Measurements from ENCODE around the gene FUT1. TPM values are rescaled to one million over a fixed set of nuclear protein-coding genes. Genes with fewer than 3 reads are reported as not detected.
A peak's percentile ranks its signal among the peaks of the same experiment; 100 is the strongest.

FUT1 gene
- total RNA-seq, 1 donor from 2014 or later = 0.43 TPM

DNA sequence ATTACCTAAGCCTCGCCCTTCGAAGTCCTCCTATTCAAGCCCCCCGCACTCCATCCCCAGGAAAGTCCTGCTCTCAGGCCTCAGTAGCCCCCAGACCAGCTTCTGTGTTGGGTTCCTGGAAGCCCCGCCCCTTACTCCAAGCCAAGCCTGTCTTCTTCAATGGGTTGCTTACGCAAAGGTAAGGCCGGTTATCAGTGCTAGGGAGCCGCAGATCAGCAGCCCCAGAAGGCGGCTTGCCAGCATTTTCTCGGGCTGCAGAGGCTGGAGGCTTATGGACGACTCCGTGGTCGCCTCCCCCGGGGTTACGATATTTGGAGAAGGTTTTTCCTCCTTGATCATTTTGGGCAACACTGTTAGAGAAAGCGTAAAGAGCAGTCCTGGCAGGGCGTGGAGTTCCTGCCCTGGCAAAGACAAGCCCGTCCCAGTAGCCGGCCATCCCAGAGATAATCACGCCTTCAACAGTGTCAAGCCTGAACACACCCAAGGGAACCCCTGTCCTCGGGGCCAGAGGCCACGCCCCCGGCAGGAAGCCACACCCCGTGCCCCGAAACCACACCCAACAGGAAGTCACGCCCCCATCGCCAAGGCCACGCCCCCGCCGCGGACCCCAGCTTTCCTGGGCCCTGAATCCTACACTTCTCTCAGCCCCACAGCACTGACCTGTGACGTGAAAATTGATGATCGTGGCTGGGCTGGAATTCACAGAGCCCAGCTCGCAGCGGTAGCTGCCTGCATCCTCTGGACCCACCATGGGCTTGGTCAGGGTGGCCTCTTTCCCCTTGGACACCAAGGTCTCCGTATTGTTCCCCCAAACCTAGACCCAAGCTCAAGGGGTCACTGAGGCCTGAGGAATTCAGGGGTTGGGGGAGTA lies 11.1 kb downstream of the FUT1 start:
- DNase-seq (ENCODE audit: low spot score) (peak; percentile 59), ATAC-seq (no peak)

GRCh38 chr19:48740164-48740972 lies 12.1 kb downstream of the FUT1 start, which contains the start of gene RASIP1:
Gene RASIP1 (minus strand): TSS chr19:48740610. CDS start chr19:48740282, 328 bp downstream.
- peak; percentile 1 for ATAC-seq
- no peak for DNase-seq (ENCODE audit: low spot score)

DNA sequence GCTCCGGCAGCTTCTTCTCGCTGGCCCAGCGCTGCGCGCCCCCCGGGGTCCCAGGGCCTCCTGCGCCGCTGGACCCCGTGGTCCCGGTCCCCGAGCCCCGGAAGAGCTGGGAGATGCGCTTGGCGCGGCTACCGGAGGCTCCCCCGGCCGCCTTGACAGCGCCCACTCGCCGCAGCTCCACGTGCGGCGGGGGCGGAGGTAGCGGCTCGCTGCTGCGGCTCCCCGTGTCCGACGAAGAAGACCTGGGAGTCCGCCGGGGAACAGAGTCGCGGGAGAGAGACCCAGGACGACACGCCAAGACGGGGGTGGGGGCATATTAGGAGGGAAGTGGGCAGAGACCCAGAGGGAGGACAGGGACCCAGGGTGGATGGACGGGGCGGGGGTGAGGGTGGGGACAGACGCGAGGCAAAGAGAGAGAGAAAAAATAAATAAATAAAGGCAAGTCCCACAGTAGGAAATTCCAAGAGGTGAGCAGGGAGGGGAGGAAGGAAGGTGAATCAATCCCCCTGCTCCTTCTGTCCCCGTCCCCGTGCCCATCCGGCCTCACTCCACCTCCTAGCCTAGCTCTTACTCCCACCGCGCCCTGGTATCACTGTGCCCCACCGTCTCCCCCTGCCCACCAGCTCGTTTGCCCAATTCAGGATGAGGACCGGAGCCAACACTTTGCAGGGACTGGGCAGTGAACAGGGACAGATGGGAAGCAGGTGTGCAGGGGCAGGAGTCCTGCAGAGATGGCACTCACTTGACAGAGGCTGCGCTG lies 12.9 kb downstream of the FUT1 start:
- DNase-seq (ENCODE audit: low spot score) (no peak), ATAC-seq (no peak)

DNA sequence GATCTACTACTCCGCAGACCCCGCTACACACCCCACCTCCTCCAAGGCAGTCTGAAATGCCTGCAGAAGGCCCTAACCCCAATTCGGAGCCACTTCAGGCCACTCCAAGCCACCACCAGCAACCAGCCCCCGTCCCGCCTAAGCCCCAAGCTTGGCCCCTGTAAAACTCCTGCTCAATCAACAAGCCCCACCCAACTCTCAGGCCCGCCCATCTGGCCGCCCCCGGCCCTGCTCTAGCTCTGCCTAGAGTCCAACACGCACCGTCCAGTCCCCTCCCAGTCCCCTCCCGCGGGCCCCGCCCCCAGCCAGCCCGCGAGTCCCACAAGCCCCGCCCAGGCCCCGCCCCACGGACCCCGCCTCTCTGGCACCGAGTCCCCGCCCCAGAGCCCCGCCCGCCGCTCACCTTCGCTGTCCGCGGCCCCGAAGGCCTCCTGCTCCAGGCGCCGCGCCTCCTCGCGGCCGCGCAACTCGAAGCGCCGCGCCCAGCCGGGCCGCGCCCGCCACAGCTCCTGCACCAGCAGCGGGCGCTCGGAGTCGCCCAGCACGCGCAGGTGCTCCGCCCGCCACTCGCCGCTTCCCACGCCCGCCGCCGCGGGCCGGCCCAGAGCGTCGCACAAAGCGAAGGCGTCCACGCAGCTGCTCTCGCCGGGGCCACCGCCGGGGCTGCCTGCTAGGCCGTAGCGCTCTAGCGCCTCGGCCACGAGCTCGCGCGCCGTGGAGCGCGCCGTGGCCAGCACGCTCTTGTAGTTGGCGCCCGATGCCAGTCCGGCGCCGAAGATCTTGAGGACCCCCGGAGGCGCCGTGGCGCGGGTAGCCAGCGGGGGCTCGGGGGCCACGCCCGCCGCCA lies 13.7 kb downstream of the FUT1 start:
- DNase-seq (ENCODE audit: low spot score) = peak; percentile 95
- peak; percentile 93 for ATAC-seq

- ATAC-seq (no peak), DNase-seq (ENCODE audit: low spot score) (no peak)
Observed at GRCh38 chr19:48737360-48737998, 15.0 kb downstream of the FUT1 start.

GRCh38 chr19:48735031-48735615 lies 17.3 kb downstream of the FUT1 start:
- ATAC-seq (no peak), DNase-seq (ENCODE audit: low spot score) (no peak)

DNA sequence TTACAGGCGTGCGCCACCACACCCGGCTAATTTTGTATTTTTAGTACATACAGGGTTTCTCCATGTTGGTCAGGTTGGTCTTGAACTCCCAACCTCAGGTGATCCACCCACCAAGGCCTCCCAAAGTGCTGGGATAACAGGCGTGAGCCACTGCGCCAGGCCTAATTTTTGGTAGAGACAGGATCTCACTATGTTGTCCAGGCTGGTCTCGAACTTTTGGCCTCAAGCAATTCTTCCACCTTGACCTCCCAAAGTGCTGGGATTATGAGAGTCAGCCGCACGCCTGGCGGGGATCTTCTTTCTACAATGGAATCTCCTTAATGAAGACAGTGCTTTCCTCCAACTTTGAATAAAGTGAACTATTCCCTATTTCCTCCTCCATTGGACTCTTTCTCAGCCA lies 17.8 kb downstream of the FUT1 start:
- ATAC-seq (no peak), DNase-seq (ENCODE audit: low spot score) (no peak)

DNA sequence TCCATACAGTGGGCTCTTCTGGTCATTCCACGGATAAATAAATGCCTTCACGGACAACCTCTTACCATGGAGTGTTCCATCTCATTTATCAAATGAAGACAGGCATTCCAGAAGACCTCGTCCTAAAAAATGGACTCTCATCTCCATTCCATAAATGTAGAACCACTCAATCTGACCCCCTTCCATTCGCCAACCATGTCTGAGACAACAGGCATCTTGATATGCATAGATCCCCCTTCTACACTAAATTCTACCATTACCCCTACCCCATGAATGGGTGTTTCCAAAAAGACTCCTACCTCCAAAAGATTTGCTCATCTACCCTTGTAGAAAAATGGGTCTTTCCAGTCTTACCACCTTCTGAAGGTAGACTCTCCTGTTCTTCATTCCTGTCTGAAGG lies 21.0 kb downstream of the FUT1 start:
- no peak for ATAC-seq
- DNase-seq (ENCODE audit: low spot score) = no peak

- DNase-seq (ENCODE audit: low spot score) (peak; percentile 46), ATAC-seq (peak; percentile 70)
Observed at GRCh38 chr19:48728911-48729664, 23.4 kb downstream of the FUT1 start.

GRCh38 chr19:48726556-48726955 lies 25.9 kb downstream of the FUT1 start:
- ATAC-seq = no peak
- DNase-seq (ENCODE audit: low spot score) = peak; percentile 42

GRCh38 chr19:48724796-48725753 lies 27.4 kb downstream of the FUT1 start:
- DNase-seq (ENCODE audit: low spot score) (no peak), ATAC-seq (peak; percentile 35)

GRCh38 chr19:48722196-48722708 lies 30.2 kb downstream of the FUT1 start:
- no peak for ATAC-seq
- DNase-seq (ENCODE audit: low spot score) = no peak

DNA sequence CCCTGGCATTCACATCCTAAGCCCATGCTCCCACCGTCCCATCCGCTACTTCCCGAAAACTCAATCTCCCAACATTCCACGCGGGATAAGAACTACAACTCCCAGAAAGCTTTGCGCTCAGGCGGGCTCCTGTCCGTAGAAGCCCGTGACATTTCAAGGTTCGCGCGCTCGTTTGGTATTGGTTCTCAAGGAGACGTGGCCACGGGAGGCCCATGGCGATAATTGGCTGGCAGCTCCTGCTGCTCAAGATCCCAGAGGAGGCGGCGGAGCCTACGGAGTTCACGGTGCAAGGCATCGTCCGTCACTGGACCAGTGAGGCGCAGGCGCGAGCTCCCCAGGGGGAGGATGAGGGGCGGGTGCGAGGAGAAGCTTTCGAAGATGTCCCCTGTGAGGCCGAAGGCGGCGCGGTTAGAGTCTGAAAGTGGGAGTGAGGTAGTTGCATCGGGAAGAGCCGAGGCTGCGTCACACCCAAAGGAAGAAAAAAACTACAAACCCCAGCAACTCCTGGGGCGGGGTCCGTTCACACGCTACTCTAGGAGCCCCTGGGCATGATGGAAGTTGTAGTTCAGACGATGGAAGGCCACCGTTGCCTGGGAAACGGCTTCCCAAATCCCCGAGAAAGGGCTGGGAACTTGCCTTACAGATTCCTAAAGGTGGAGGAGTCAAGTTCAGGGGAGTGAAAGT lies 31.7 kb downstream of the FUT1 start:
- ATAC-seq = peak; percentile 90
- DNase-seq (ENCODE audit: low spot score) = peak; percentile 96

DNA sequence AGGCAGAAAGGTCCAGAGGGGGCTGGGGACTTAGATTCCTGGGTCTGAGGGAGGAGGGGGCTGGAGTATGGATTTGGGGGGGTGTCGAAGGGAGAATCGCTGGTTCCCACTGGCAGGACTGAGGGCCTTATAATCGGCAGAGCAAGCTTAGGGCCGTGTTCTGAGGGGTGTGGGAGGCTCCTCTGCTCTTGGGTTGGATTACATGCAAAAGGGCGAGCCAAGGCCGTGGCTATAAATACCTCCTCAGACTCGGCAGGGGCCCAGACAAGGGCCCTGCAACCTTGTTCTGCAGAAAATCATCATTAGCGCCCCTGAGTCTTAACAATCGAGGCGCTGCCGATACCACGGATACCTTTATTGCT lies 32.2 kb downstream of the FUT1 start:
- ATAC-seq (no peak), DNase-seq (ENCODE audit: low spot score) (no peak)

- no peak for DNase-seq (ENCODE audit: low spot score)
Observed at GRCh38 chr19:48719263-48720171, 32.9 kb downstream of the FUT1 start, which contains the start of gene MAMSTR. Gene MAMSTR (minus strand): TSS chr19:48719725. CDS start chr19:48719031, 694 bp downstream.

More at GRCh38 chr19:48719263-48720171, 32.9 kb downstream of the FUT1 start, which contains the start of gene MAMSTR:
- no peak for ATAC-seq
